ENCODE data around the gene LMNTD2. TPM values are rescaled to one million over a fixed set of nuclear protein-coding genes. Genes with fewer than 3 reads are reported as not detected.

The LMNTD2 gene
- polyA plus RNA-seq, 1 donor from 2014 or later: 0.61 TPM

GRCh38 chr11:541433-541885, 19.1 kb downstream of the LMNTD2 start:
- no peaks in the 10 kb centered on the region for H3K9me2 ChIP-seq (ENCODE audit: insufficient read depth, low read length)
- H3K4me3 ChIP-seq (ENCODE audit: low read length): no peak overlapping the region
- TF ChIP-seq RAD21 (conservative IDR thresholded peaks at IDR 0.05) (no peak), EZH2 (IDR thresholded peaks at IDR 0.05; ENCODE audit: borderline replicate concordance, insufficient read depth, low read length, poor library complexity, severe bottlenecking) (no peak), SMC3 (conservative IDR thresholded peaks at IDR 0.05; ENCODE audit: poor library complexity) (no peak), MXI1 (conservative IDR thresholded peaks at IDR 0.05; ENCODE audit: poor library complexity, severe bottlenecking) (no peak), EP300 (conservative IDR thresholded peaks at IDR 0.05; ENCODE audit: poor library complexity, severe bottlenecking) (no peak), CTCF (IDR thresholded peaks at IDR 0.05; ENCODE audit: poor library complexity, severe bottlenecking) (no peak), POLR2AphosphoS5 (IDR thresholded peaks at IDR 0.05) (no peak)
- TF ChIP-seq, protein P1, sequence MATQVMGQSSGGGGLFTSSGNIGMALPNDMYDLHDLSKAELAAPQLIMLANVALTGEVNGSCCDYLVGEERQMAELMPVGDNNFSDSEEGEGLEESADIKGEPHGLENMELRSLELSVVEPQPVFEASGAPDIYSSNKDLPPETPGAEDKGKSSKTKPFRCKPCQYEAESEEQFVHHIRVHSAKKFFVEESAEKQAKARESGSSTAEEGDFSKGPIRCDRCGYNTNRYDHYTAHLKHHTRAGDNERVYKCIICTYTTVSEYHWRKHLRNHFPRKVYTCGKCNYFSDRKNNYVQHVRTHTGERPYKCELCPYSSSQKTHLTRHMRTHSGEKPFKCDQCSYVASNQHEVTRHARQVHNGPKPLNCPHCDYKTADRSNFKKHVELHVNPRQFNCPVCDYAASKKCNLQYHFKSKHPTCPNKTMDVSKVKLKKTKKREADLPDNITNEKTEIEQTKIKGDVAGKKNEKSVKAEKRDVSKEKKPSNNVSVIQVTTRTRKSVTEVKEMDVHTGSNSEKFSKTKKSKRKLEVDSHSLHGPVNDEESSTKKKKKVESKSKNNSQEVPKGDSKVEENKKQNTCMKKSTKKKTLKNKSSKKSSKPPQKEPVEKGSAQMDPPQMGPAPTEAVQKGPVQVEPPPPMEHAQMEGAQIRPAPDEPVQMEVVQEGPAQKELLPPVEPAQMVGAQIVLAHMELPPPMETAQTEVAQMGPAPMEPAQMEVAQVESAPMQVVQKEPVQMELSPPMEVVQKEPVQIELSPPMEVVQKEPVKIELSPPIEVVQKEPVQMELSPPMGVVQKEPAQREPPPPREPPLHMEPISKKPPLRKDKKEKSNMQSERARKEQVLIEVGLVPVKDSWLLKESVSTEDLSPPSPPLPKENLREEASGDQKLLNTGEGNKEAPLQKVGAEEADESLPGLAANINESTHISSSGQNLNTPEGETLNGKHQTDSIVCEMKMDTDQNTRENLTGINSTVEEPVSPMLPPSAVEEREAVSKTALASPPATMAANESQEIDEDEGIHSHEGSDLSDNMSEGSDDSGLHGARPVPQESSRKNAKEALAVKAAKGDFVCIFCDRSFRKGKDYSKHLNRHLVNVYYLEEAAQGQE (IDR thresholded peaks at IDR 0.05; ENCODE audit: borderline replicate concordance): no peak
- H3K36me3 ChIP-seq (ENCODE audit: insufficient read depth, low read length): no peaks in the 10 kb centered on the region
- H3K9me3 ChIP-seq (ENCODE audit: low read length): no peaks in the 10 kb centered on the region
- no peak overlapping the region for H3K9ac ChIP-seq (ENCODE audit: low read length)
- no peak overlapping the region for H3K27ac ChIP-seq (ENCODE audit: low read length)
- H3F3A ChIP-seq (ENCODE audit: insufficient read depth, low read length, poor library complexity, severe bottlenecking): no peaks in the 10 kb centered on the region
- no peak overlapping the region for H2AFZ ChIP-seq (ENCODE audit: low read depth, low read length)
- H3K4me2 ChIP-seq (ENCODE audit: low read length): no peak overlapping the region
- H3K79me2 ChIP-seq (replicated peaks; ENCODE audit: insufficient read depth, low read length): no peaks in the 10 kb centered on the region
- no peaks in the 10 kb centered on the region for H3K27me3 ChIP-seq (ENCODE audit: insufficient read depth, low read depth, low read length)
- no peaks in the 10 kb centered on the region for H4K20me1 ChIP-seq (ENCODE audit: insufficient read depth)

DNA sequence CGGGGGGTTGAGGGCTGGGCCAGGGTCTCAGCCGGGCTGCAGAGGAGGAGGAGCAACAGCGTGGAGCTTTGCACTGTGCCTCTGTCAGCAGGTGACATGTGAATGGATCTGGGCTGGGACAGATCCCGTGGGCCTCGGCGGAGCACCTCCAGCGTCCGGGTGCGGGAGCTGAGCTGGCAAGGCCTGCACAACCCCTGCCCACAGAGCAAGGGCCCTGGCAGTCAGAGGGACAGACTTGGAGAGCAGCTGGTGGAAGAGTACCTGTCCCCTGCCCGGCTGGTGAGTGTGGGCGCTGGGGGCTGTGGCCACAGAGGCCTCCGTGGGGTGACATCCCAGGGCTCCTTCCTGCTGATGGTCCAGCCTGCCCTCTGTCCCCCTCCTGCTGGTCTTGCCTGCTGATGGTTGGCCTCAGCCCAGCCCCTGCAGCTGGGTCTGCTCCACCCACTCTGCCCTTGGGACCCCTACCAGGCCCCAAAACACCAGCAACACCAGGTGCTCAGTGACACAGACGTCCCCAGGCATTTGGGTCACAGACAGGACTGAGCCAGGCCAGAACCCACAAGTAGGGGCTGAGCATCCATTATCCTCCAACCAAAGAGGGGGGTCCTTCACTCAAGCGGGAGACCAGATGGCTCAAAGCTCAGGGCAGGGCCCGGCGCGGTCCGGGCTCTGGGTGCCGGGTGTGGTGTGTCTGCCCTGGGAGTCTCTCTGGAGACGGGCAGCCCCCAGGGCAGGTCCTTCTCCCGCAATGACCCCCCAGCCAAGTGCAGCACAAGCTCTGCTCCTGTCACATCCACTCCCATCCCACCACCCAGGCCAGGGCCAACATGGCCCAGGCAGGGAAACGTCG, 19.7 kb downstream of the LMNTD2 start:
- Histone ChIP-seq H4K20me1 (ENCODE audit: insufficient read depth) (no peaks in the 10 kb centered on the region), H3K27me3 (ENCODE audit: insufficient read depth, low read depth, low read length) (no peaks in the 10 kb centered on the region), H3F3A (ENCODE audit: insufficient read depth, low read length, poor library complexity, severe bottlenecking) (no peaks in the 10 kb centered on the region), H3K36me3 (ENCODE audit: insufficient read depth, low read length) (no peaks in the 10 kb centered on the region), H3K79me2 (replicated peaks; ENCODE audit: insufficient read depth, low read length) (no peaks in the 10 kb centered on the region), H3K4me3 (ENCODE audit: low read length) (no peak overlapping the region), H3K4me2 (ENCODE audit: low read length) (no peak overlapping the region), H3K9ac (ENCODE audit: low read length) (no peak overlapping the region), H3K9me2 (ENCODE audit: insufficient read depth, low read length) (no peaks in the 10 kb centered on the region), H3K9me3 (ENCODE audit: low read length) (no peaks in the 10 kb centered on the region), H3K27ac (ENCODE audit: low read length) (no peak overlapping the region), H2AFZ (ENCODE audit: low read depth, low read length) (no peak overlapping the region)
- TF ChIP-seq TAF1 (IDR thresholded peaks at IDR 0.05; ENCODE audit: low read depth): no peak
- TF ChIP-seq, protein P1 (IDR thresholded peaks at IDR 0.05; ENCODE audit: borderline replicate concordance): no peak
- TF ChIP-seq SMC3 (conservative IDR thresholded peaks at IDR 0.05; ENCODE audit: poor library complexity): no peak
- no peak for TF ChIP-seq EZH2 (IDR thresholded peaks at IDR 0.05; ENCODE audit: borderline replicate concordance, insufficient read depth, low read length, poor library complexity, severe bottlenecking)
- no peak for TF ChIP-seq CTCF (IDR thresholded peaks at IDR 0.05; ENCODE audit: poor library complexity, severe bottlenecking)
- no peak for TF ChIP-seq RAD21 (conservative IDR thresholded peaks at IDR 0.05)
- TF ChIP-seq EP300 (conservative IDR thresholded peaks at IDR 0.05; ENCODE audit: poor library complexity, severe bottlenecking): no peak
- no peak for TF ChIP-seq MXI1 (conservative IDR thresholded peaks at IDR 0.05; ENCODE audit: poor library complexity, severe bottlenecking)
- TF ChIP-seq POLR2AphosphoS5 (IDR thresholded peaks at IDR 0.05): no peak
